ENCODE measurements around the gene CCDC97. TPM values are rescaled to one million over a fixed set of nuclear protein-coding genes. Genes with fewer than 3 reads are reported as not detected.

The CCDC97 gene
- total and polyA plus RNA-seq, 8 donors = 25.3 to 36.9 (median 31.9) TPM

GRCh38 chr19:41353466-41354342 is 43.7 kb downstream of the CCDC97 start, which contains the start of gene TGFB1:
Gene TGFB1 (minus strand): TSS chr19:41353922. CDS start chr19:41353044, 878 bp downstream.
- intact Hi-C loops (cut with DNase I) = no loop called here
- no peaks in the 10 kb centered on the region for H3K27me3 ChIP-seq
- peak within 1 kb of the TSS; percentile 83 to 90 for H3K27ac ChIP-seq
- ATAC-seq (peak; percentile 83), DNase-seq (peak in 3 of 4 donors; percentile 83 to 98 (median 93))
- H3K36me3 ChIP-seq = no peaks in the 10 kb centered on the region
- TF ChIP-seq CTCF (IDR thresholded peaks at IDR 0.05) = peak; percentile 82 to 96
- peak within 1 kb of the TSS; percentile 91 to 97 for H3K4me3 ChIP-seq
- peaks cover 5 to 71% of the 10 kb centered on the region in 2 donors for H3K4me1 ChIP-seq
- no peaks in the 10 kb centered on the region for H3K9me3 ChIP-seq

GRCh38 chr19:41354343-41354953 is 44.5 kb downstream of the CCDC97 start:
- peaks cover 5 to 67% of the 10 kb centered on the region in 2 donors for H3K4me1 ChIP-seq
- ATAC-seq (no peak), DNase-seq (peak in 2 of 4 donors; percentile 49 to 82)
- H3K36me3 ChIP-seq = no peaks in the 10 kb centered on the region
- H3K27me3 ChIP-seq = no peaks in the 10 kb centered on the region
- H3K9me3 ChIP-seq = no peaks in the 10 kb centered on the region
- H3K27ac ChIP-seq = peak overlapping the region; percentile 83 to 90
- intact Hi-C loops (cut with DNase I) = no loop called here
- H3K4me3 ChIP-seq = peak overlapping the region; percentile 91 to 97
- peak in 1 of 2 donors; percentile 29 for TF ChIP-seq CTCF (IDR thresholded peaks at IDR 0.05)

GRCh38 chr19:41355035-41355434 is 45.1 kb downstream of the CCDC97 start:
- Histone ChIP-seq H3K27ac (peak overlapping the region in 1 of 2 donors; percentile 90), H3K36me3 (no peaks in the 10 kb centered on the region), H3K4me3 (no peak overlapping the region), H3K9me3 (no peaks in the 10 kb centered on the region), H3K4me1 (peaks cover 0 to 61% of the 10 kb centered on the region in 2 donors), H3K27me3 (no peaks in the 10 kb centered on the region)
- TF ChIP-seq CTCF (IDR thresholded peaks at IDR 0.05) = no peak
- intact Hi-C loops (cut with DNase I) = no loop called here
- no peak for DNase-seq
- no peak for ATAC-seq

- intact Hi-C loops (cut with DNase I) = no loop called here
- no peak overlapping the region for H3K4me3 ChIP-seq
- H3K4me1 ChIP-seq = peaks cover 0 to 53% of the 10 kb centered on the region in 2 donors
- ATAC-seq (no peak), DNase-seq (no peak)
- no peaks in the 10 kb centered on the region for H3K27me3 ChIP-seq
- no peaks in the 10 kb centered on the region for H3K9me3 ChIP-seq
- no peak for TF ChIP-seq CTCF (IDR thresholded peaks at IDR 0.05)
- peak overlapping the region in 1 of 2 donors; percentile 90 for H3K27ac ChIP-seq
- H3K36me3 ChIP-seq = no peaks in the 10 kb centered on the region
Observed at GRCh38 chr19:41355802-41356201, 45.8 kb downstream of the CCDC97 start.

Measured in left lung (tissue), 10 donors.